Left renal cortex interstitium (tissue), 4 donors: ENCODE results near the gene CPN2. TPM values are rescaled to one million over a fixed set of nuclear protein-coding genes. Genes with fewer than 3 reads are reported as not detected.

ENCODE experiments used
- DNase-seq, 4 donors: peaks; one replicate each; pipeline ENCODE4 v3.0.0-alpha.2; 2013; ENCODE audit warnings: low read depth in 4 of 4, low spot score in 2 of 4, missing footprints in 1 of 4
- polyA plus RNA-seq, 4 donors: library from polyadenylated mRNA; unstranded; fragments of 120-200 nt; gene quantifications; one replicate each; pipeline ENCODE4 v1.2.1, GENCODE V29; 2013; ENCODE audit not compliant: insufficient read length in 4 of 4

The CPN2 gene
- polyA plus RNA-seq, 4 donors = 0.19 to 0.88 (median 0.67) TPM

DNA sequence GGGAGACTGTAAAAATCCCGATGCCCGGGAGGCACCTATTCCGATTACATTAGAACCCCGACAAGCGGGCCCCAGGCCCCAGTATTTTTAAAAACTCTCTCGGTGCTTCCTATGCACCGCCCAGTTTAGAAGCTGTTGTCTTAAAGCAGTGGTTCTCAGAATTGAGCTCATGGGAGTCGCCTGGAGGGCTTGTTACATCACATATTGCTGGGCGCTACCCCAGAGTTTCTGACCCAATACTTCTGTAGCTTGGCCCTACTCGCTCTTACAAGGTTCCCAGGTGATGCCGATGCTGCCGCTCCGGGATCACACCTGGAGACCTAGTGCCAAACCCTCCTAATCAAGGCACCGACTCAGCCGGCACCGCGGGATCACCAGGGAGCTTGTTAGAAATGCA is 35.2 kb downstream of the CPN2 start:
- DNase-seq = no peak

DNA sequence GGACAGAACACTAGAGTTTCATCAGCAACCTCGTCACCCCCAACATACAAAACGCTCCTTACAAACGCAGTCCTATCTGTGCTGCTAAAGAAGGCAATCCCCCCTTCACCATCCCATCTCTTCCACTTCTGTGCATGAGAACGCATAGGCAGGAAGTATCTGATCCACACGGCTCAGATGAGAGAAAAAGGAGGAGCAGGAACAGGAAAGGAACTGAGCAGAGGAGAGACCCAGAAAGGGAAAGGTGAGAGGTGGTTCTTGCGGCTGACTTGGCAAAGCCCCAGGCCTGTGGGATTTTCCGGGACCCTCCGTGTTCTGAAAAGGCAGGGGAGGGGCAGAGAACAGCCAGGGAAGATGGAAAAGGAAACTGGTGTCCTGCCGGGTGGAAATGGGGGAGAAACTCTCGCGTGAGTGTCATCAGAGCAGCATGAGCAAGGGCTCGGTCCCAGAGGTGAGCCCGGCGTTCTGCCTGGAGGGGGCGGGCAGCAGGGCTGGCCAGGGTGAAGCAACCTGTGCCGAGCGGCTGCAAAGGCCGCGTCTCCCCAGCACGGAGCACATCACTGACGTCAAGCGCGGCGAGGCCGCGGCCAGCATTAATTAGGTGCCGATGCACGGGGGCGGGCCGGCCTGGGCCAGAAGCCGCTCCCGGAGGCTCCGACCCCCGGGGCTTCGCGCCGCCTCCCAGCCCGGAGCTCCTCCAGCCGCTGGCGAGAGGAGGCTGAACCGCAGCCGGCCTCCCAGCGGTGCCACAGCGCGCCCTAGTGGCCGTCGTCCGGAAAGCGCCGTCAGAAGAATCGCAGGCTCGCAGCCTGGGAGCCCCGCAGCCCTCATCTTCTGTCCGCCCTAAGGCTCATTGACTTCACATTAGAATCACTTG is 35.8 kb downstream of the CPN2 start:
- DNase-seq = peak in 1 of 4 donors; percentile 79

DNA sequence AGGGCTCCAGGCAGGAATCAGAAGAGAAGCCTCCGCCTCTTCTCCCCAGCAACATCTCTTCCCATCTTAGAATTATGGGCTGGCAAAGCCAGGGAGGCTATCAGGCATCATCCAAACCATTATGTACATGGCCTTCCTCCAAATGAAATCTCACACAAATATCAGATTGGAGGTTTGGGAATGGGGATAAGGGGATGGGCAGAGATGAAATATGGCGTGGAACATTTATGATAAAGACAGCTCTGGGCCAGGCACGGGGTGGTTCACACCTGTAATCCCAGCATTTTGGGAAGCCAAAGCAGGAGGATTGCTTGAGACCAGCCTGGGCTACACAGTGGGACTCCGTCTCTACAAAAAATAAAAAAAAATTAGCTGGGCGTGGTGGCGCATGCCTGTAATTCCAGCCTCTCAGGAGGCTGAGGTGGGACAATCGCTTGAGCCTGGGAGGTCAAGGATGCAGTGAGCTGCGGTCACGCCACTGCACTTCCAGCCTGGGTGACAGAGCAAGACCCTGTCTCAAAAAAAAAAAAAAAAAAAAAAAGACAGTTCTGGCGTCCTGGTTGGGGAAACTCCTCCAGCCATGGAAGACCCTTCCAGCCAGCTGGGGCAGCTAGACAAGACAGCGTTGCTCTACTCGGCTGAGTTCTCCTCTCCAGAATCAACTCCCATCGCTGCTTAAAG is 36.6 kb downstream of the CPN2 start:
- no peak for DNase-seq

DNA sequence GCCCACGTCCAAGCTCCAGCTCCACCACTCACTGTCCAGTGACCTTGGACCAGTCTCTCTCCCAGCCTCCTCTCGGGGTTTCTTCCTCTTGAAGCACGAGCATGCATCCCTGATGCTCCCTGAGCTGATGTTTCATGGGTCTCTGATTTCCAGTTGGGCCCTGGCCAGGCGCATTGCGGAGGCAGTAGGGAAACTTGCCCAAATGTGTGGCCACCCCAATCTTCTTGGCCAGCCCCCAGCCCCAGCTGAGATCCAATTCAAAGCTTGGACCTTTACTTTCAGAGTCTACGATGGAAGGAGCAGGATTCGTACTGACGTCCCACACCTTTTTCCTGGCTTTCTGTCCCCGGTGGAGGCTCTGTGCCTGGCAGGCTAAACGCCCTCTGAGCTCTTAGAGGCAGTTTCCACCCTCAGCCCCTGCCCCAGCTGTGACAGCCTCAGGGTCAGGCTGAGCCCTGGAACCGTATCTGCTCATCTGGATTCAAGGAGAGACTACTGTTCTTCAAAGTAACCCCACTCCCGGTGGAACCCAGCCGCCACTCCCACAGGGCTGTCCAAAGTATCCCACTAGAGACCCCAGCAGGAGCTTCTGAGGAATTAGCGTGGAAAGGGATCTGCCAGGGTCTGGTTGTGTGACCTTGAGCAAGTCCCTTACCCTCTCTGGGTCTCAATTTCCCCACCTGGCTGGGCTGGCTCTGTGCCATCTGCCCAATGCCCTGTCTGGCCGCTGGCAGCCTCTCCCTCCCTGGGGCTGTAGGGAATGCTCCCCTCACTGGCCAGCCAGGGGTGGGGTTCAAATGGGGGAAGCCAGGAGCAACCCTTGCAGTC is 37.4 kb downstream of the CPN2 start:
- no peak for DNase-seq

DNA sequence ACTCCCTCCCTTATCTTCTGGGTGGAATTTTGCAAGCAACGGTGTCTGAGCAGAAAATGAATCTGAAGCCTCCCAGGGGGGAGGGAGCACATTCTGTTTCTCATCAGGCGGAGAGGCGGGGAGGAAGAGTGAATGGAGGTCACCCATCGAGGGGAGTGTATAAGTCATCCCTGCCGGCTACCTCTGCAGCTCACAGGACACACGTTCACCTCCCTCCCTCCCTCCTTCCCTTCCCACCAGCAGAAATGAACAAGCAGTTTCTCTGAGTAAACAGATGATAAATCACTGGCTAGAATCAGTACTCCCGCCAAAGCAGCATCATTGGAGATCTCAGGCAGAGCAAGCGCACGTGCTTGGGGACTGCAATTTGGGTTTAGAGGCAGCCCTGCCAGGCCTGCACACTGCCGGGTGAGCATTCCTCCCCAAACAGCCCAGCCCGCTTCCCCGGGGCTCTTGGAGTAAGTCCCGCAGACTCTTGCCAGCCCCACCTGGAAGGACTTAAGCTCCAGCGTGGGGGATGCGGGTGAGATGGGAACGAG is 38.3 kb downstream of the CPN2 start:
- no peak for DNase-seq

DNA sequence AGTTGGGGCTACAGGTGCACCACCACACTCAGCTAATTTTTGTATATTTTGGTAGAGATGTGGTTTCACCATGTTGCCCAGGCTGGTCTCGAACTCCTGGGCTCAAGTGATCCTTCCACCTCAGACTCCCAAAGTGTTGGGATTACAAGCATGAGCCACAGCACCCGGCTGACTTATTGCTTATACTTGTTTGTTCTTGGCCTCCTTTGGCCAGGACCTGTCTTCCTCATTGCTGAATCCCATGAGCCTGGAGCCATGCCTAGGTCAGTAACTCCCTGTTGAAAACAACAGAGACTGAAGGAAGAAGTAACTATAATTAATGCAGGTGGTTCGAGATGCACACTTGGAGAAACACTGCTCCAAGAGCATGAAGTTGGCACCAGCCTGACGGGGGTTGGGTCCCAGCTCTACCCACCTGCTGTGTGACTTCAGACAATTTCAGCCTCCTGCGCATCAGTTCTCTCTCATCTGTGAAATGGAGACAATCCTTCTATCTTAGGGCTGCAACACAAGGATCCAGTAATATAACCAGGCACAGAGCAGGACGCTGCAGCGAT is 38.9 kb downstream of the CPN2 start:
- no peak for DNase-seq

DNA sequence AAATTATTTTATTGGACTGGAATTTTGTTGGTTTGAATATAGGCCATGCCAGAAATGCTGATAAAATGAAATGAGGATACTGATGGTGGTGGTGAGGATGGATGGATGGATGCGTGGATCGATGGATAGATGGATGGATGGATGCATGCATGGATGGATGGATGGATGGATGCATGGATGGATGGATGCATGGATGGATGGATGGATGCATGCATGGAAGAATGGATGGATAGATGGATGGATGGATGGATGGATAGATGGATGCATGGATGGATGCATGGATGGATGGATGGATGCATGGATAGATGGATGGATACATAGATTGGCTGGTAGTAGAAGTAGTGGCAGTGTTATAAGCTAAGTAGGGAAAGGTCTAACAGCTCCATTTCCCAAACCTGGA is 40.1 kb downstream of the CPN2 start:
- no peak for DNase-seq

DNA sequence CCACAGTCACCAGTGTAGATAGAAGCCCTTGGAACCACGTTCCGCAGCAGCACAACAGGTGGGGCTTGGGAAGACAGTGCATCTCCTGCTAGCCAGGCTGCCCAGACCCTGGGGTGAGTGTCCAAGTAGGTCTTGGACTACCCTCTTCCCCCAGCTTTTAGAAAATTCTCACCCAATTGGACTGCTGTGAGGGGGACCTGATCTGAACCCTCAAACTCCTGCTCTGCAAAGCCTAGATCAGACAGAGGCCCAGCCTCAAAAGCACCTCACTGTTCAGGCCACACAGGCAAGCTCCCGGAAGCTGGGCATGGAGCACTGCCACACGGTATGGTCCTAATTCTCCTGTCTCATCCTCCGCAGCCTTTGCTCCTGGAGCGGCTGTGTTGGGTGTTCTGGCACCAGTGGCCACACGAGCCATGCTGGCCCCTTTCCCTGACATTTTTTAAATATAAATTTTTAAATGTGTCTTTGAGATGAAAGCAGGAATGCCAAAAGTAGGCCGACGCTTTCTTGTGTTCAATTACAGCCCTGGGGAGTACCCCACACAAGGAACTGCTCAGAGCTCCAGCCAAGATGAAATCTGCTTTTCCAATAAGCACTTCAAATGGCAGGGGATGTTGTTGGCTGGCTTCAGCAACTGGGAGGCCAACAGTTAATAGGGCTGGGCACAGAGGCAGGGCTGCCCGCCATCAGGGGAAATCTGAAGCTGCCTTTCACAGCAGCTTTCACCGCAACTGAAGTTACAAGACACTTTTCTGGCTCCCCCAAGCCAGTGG is 40.9 kb downstream of the CPN2 start:
- DNase-seq = no peak

DNA sequence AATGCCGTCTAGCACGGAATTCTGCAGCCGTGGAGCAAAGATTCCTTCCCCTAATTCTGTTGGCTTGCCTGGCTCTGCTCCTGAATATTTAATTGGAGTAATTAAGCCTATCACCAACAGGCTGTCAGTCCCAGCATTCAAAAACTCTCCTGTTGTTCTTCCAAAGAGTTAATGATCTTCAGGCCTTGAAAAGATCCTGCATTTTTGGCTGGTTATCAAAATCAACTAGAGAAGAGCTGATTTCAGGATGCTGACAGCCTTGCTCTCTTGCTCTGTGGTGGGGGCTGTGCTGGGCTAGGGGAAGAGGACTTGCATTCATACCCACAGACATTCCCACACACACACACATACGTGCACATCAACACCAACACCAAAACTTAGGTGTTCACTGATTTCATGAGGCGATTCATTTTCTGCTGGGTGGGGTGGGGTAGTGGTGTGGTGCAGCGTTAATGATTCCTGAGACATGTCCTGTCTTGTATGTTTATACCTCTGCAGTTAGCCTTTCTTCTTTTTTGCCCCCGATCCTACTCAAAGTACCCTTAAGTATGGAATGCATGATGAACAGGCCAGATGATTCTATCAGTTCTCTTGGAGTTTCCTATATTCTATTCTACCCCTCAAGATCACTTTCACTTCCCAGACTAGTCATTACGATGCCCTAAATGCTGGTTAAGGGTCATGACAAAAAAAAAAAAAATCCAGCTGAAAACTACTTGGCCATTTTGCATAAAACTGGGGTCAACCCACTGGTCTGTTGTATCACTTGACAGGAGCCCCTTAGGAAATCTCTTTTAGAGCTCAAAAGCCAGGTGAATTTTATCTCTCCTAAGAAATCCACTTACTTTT is 42.3 kb downstream of the CPN2 start:
- DNase-seq = no peak

DNA sequence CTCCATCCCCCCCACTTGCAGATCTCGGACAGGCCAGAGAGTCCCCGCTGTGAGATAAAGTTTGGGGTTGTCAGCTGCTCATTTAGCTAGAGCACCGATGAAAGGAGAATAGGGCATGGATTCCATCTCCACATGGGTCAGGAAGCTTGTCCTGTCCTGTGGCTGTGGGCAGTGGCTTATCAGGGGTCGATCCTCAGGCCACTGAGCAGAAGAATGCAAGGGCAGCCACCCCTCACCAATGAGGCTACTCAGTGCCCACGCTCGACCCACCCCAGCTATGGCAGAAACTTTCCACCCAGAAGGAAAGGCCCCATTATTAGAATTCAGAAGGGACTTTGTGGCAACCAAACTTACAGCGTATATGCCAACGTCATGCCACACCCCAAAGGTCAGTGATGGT is 43.3 kb downstream of the CPN2 start:
- no peak for DNase-seq

DNA sequence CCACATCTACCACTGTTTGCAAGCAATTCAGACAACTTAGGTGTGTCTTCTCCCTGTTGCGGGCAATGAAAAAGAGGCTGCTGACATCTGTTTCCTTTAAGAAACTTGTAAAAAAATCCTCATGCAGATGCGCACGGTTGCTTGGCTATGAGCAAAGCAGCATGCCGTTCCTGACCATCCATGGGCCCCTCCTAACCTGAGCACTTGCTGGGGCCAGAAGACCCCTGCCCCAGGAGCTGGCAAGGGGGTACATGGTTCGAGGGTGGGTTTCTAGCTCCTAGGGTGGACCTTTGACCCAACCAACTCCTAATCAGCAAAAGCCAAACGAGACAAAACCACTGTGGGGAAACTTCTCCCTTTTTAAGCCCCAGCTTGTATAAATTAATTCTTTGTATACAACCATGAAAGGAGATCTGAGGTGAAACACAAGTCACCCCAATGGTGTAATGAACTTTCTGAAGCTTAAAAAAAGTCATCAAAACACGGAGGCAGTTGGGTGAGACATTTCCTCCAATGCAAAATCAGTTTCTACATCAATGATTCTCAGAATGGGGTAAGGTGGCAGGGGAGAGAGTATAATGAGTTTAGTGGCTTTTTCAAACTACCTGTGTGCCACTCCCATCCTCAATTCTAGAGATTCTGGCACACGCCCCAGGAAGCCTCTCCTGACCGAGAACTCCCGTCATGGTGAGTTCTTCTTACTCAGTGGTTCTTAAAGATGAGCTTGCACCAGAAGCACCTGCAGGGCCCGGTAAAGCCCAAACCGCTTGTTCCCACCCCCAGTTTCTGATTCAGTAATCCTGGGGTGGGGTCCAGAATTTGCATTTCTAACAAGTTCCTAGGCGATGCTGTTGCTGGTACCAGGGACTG is 44.1 kb downstream of the CPN2 start:
- no peak for DNase-seq

DNA sequence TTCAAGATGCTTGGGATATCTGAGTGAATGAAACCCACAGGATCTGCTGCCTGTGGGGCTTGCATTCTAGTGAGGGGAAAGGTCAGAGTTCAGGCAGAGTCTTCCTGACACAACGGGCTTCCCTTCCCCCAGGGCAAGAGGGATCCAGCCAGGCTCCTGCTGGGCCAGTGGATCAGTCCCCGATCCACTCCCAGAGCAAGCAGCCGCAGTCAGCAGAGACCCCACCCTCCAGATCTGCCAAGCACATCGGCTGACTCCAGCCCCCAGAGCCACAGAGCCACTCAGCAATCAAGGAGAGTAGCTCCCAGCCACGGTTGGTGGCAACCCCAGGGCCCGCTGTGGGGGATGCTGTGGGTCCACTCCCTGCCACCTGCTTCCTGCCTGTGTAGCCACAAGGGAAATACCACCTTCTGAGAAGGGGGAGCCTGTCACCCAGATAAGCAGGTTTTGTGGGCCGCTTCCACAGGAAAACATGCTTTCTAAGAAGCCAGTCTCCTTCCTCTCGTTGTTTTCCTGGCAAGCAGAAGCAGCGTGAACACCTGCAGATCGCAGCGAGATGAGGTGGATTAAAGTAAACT is 44.9 kb downstream of the CPN2 start:
- DNase-seq = no peak

DNA sequence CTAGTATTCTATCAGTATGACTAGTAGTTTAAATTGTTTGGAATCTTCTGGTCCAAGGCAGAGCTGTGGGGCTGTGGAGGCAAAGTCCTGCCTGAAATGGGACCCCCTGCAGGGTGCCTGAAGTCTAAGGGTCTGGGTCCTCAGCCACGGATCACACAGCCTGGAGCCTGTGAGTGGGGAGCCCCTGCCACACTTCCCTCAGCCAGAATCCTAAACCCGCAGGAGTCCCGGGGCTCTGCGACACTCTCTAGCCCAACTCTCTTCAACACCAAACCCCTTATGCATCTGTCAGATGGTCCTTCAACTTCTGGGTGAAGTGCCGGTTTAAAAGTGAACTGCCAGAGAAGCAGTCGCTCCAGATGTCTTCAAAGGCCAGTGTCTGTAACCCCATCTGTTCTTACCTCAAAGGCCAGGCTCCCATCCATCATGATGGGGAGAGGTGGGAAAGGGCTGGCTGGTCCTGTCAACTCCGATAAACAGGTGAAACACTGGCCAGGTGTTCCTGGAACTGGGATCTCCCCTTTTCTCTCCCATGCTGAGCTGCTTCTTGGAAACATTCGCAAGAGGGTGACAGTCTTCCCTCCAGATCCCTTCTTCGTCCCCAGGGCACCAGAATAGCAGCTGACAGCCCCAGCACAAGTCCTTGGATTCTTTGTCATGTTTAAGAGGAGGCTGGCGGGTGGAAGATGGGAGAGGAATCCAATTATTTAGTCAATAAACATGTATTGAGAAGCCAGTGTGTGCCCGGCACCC is 45.6 kb downstream of the CPN2 start:
- DNase-seq = no peak

DNA sequence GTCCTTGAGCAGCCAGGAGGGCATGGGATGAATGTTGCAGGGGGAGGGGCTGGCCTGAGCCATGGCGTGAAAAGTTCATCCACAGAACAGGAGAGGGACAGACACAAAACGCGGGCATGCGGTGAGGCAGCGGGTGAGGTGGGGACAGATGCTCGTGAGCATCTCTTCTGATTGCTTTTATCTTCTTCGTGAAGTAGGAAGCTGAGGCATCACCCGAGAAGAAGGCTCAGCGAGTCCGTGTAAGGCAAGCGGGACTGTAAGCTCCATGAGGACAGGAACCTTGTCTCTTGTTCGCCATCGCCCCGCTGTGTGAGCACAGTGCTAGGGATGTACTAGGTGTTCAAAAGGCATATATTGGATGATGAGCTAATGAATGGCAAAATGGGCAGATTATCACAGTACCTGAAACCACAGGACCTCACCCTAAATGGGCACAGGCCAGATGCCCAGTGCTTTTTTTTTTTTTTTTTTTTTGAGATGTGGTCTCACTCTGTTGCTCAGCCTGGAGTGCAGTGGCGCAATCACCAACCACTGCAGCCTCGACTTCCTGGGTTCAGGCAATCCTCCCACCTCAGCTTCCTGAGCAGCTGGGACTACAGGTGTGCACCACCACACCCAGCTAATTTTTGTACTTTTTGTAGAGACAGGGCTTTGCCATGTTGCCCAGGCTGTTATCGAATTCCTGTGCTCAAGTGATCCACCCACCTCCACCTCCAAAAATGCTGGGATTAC is 46.8 kb downstream of the CPN2 start:
- DNase-seq = no peak

DNA sequence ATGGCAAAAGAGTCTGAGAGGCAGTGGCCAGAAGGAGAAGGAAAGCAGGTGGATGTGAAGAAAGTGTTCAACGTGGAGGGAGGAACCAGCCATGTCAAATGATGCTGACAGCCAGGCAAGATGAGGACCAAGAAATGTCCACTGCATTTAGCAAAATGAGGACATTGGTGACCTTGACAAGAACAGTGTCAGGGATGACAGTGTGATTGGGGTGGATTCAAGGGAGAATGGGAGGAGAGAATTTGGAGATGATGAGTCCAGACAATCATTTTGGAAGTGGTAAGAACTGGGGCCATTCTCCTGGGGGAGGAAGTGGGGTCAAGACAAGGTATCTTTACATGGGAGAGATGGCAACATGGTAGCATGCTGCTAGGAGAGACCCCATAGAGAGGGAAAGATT is 47.4 kb downstream of the CPN2 start:
- no peak for DNase-seq

DNA sequence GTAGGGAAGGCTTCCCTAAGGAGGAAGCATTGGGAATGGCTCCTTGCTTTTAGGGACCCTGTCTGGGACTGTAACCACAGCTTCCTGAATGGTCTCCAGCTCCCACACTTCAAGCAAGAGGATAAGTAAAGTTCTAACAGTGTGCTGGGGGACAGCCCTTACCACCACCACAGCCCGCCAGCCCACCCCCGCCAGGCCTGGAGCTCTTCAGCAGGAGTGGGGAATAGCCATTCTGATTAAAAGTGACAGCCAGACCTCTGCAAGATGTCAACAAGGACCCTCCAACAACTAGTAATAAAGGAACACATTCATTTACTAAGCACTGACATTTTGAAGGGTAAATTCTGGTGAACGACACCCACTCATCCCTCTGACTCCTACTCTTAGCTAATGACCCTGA is 49.4 kb downstream of the CPN2 start:
- no peak for DNase-seq
